ENCODE results near the gene CLIC5.
A peak's percentile ranks its signal among the peaks of the same experiment; 100 is the strongest.

CLIC5 gene

DNA sequence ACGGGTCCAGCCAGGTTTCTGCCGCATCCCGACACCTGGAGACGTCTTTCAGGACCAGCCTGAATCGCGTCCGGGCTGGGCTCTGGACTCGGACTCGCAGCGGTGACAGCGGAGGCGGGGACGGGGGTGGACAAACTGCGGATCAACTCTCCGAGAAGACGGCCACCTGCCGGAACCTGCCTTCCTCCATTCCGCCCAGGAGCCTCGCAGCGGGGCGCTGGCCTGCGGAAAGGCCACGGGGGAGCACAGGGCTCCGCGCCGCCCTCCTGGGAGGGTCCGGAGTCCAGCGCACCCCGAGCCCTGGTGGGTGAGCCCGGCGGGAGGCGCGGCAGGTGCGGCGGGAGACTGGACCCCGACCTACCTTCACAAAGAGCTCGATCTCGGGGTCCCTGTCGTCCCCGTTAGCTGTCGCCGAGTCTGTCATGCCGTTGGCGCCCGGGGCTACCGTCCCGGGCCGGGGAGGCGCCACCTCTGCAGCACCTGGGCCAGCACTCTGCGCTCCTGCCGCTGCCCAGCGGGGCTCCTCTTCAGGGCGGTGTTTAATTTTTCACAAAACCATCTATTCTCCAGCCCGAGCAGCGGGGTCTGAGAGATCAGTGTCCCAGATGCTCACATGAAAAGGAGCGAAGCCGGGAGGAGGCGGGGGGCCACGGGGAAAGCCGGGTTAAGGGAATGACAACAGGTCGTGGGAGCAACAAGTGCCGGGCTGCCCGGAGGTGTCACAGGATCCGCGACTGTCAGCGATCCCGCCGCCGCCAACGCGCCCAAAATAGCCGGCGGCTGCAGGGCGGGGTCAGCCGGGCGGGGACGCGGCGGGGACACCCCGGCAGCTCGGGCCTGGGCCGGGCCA, at the start of gene CLIC5:
Gene CLIC5 (minus strand): TSS at position 742 of the 850 bp plus-strand sequence. CDS start 318 bp downstream, at position 424.
- no peak for DNase-seq

DNA sequence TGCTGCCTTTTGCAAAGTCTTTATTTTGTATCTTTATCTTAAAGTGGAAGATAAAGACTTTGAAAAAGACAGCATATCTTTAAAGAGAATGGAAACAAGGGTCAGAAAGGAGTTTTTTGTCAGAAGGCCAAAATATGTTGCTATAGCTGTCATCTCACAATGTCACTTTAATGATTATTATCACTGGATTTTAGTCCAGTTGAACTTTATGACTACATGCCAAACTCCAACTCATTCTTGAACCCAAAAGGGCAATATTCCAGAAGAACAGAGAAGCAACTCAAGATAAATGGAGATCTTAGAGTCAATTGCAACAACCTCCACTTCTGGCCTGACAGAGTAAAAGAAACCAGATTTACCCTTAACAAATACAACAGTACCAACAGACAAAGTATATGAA, 47.3 kb upstream of the CLIC5 start:
- DNase-seq, result no peak

DNA sequence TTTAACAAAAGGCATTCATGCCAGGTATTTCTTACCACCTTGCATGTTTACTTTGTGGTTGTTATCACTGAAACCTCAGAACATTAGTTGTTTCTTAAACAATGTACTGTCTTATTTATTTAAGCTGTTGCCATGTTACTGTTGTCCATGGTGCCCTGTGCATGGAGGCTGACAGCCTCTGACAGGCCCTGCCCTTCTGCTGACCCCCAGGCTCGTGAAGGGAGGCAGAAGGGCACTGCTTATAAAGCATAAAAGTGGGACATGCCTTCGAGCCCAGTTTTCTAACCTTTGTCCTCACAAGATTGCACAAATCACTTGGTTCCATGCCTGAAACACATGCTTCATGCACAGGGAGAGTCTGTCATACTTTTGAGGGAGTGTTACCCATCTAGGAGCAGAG, 46.7 kb upstream of the CLIC5 start:
- DNase-seq, result peak; percentile 56

DNA sequence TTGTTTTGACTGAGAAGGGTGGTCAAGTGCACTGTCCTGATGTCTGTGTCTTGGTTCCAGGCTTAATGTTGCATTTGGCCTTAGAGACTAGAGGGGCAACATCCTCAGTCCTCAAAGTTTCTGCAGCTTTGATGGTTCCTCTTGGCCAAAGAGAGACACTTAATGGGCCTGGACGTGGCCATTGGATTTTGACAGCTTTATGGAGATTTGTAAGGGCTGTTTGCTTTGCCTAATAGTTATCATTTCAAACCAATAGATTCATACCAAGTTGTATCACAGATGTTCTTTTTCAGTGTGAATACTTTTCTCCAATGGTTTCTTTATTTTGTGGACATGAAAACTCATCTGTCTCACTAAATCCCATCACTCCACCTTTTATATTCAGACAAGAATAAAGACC, 45.8 kb upstream of the CLIC5 start:
- no peak for DNase-seq

DNA sequence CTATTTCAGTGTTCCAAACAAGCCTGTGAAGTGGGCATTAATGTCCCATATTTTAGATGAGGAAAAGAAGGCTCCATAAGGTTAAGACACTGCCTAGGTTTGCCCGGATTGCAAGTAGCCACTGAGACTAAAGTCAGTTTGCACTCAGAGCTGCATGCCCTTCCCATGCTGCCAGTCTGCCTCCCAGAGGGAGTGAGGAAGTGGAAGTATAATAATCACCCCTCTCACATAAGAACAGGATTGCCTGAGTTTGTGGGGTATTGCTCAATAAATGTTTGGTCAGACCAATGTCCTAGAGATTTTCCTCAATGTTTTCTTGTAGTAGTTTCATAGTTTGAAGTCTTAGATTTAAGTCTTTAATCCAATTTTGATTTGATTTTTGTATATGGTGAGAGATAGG, 43.9 kb upstream of the CLIC5 start:
- no peak for DNase-seq

DNA sequence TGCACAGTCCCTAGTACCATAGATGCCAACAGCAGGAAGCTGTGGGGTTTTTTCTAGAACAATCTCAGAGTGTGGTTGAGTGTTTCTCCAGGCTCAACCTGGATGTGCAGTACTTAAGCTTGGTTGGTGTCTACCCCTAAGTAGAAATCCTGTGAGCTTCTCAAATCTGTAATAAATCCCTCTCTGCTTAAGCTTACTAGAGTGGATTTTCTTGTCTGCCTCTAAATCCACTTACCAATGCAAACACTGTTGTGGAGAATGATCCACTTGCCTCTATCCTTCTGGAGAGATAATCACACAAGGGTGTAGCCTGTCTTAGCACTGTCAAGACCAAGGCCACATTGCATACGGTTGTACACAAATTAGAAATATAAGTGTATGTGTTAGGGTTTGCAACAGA, 43.3 kb upstream of the CLIC5 start:
- no peak for DNase-seq

DNA sequence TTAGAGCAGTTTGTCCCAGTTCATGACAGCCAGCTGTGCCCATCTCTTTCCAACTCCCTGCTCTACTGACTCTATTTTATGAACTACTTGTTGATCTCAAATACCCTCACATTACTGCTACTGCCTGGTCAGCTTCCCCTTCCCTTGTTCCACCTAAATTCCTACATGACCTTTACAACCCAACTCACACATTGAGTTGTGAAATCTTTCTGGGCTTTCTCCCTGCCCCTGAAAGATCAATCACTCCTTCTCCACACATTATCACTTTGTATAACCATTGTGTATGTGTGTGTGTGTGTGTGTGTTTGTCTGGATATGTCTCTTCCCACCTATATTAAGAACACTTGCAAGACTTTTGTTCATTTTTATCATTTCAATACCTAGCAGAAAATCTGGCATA, 42.1 kb upstream of the CLIC5 start:
- DNase-seq, result no peak

DNA sequence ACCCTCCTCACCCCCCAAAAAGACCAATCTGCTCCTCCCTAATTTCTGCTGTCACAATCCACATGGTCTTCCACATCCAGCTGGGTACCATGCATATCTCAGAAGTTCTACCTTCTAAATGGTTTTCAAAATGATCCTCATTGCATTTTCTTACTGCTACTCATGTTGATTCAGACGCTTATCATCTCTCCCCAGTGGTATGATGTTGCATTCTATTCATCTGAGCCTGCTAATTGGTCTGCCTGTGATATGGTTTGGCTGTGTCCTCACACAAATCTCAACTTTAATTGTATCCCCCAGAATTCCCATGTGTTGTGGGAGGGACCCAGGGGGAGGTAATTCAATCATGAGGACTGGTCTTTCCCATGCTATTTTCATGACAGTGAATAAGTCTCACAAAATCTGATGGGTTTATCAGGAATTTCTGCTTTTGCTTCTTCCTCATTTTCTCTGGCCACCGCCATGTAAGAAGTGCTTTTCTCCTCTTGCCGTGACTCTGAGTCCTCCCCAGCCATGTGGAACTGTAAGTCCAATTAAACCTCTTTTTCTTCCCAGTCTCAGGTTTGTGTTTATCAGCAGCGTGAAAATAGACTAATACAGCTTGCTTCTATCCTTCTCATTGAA, 41.4 kb upstream of the CLIC5 start:
- DNase-seq, result no peak

DNA sequence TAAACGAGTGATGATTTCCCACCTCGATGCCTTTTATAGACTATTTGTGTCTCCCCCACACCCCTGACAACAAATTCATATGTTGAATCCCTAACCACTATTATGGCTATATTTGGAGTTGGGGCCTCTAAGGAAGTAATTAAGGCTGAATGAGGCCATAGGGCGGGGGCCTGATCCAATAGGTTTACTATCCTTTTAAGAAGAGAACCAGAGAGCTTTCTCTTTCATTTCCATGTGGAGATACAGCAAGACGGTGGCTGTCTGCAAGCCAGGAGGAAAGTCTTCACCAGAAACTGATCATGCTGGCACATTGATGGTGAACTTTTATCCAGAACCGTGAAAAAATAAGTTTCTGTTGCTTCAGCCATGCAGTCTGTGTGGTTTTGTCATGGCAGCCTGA, 38.9 kb upstream of the CLIC5 start:
- no peak for DNase-seq

DNA sequence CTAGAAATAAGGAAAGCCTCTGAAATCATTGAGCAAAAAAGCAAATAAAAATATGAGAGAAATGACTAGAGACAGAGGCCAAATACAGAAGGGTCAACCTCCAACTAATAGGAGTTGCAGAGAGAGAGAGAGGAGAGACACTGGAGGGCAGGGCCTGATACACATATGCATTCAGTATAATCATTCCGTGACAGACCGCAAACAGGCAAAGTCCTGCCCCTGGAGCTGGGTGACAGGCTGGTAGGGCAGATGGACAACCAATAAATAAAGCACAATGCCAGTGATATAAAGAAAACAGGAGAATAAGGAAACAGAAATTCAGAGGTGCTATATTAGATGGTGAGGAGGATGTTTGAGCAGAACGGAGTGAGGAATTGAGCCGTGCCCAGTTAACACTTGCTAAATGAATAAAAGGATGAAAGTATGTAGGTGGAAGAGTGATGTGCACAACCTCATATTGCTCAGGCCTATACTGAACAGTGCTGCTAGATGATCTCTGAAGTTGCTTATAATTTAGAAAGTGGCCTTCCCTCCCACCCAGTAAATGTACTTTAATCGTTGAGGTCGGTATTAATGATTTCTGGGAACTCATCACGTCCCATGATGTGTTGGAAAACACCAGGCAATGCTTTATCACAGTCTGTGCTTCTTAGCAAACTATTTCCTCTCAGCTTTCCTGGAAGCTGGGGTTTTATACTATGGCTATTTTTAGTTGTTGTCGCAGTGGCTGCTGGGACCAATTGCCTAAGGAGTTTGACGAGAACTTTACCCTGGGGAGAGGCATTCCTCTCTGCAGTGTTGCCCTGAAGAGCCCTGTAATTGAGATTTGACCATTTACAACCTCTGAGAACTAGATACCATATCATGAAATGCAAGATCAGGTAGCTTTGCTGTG, 37.6 kb upstream of the CLIC5 start:
- DNase-seq, result no peak

DNA sequence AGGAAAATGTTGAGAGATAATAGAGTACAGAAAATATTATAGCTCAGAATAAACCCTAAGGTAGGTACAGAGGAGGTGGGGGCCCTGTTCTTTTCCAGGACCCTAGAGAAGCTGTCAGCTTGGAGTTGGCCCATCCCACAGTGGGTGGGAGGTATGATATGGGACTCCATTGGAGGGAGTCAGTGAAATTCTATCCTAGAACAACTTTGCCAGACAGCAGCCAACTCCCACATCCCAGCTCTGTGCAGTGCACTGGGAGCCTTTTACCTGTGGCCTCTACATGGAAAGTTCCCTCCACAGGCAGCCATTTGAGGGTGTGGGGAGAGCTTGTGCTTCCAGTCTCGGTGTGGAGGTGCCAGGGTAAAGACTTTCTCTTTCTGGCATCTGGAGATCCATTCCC, 36.8 kb upstream of the CLIC5 start:
- no peak for DNase-seq

DNA sequence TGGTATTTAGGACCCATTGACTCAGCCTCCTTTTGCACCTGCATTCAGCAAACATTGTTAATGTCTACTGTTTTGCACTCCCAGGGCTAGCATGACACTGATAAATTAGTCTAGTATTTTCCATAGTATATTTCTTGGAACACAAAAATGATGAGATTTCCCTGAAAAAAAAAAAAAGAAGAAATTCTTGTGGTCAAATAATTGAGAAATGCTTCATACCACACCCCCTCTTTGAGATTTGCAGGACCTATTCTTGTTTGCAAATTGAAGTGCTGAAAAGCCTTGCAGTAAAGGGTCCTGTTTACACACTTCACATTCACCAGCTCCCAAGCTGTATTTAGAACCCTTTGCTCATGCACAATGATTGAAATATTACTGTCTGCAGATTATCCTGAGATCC, 36.3 kb upstream of the CLIC5 start:
- DNase-seq, result peak; percentile 13

DNA sequence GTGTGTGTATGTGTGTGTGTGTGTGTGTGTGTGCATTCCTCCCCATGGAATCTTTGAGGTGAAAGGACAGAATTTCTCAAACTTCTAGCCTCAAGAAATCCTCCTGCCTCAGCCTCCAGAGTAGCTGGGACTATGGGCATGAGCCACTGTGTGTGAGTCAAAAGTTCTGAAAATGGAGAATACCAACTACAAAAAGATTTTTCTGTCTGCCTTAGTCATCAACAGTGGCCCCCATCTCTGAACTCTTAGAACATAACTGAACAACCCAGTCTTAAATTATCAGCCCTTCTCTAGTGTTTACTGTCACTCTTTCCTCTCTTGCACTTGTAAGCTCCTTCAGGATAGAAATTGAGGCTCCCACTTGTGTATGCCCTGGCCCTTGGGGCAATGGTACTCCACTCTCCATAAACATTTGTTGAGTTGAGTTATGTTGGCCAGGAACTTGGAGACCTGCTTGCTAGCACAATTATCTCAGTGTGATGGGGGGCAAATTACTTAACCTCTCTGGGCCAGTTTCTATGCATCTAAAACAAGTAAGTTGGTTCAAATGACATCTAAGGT, 35.3 kb upstream of the CLIC5 start:
- DNase-seq, result no peak

DNA sequence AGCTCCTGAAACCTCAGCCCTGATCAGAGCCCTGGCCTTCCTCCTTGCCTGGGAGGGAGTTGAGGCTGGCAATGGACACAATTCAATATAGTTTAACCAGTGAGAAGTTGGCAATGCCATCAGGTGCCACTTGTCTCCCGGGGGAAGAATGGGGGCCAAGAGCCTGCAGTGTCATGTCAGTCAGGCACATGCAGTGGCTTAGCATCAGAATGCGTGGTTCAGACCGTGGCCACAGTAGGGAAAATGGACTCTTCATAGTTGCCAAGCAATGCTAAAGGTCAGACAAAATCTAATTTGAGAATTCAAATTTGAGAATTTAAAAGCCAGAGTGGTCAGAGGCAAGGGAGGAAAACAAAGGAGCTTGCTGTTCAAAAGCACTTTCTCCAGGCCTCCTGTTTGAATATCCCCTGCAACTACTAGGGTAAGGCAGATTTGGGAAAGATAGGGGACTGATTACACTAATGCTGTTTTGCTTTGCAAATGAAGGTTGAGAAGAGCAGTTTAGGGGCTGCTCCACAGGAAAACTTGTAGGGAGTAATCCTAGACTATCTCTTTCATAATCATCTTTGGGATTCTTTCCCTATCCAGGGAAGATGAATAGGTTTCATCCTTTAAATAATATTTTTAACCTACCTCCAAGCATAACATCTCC, 33.1 kb upstream of the CLIC5 start:
- no peak for DNase-seq

DNA sequence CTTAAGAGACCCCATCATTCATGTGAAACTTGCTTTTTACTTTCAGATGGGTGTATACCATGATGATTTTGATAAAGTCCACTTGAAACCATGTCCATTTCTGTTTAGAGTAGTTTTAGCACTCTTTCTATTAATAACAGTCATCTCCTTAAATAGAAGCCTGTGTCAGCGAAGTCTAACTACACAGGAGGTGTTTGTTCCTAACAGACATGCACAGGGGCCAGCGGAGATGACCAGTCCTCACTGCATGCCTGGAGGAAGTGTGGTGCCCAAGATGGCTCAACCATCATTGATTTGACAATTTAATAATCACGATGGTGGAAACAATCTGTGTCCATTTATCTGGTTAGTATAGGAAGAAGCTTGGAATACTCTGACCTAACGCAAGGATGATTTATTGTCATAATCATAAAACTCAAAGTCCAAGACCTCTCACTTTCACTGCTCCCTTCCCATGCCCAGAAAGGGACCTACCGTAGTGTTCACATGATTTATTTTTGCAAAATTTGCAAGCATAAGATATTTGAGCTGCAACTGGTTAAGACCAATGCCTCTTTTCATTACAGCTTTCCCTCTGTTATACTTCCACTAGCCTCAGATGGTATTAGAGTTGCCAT, 31.0 kb upstream of the CLIC5 start:
- DNase-seq, result no peak

DNA sequence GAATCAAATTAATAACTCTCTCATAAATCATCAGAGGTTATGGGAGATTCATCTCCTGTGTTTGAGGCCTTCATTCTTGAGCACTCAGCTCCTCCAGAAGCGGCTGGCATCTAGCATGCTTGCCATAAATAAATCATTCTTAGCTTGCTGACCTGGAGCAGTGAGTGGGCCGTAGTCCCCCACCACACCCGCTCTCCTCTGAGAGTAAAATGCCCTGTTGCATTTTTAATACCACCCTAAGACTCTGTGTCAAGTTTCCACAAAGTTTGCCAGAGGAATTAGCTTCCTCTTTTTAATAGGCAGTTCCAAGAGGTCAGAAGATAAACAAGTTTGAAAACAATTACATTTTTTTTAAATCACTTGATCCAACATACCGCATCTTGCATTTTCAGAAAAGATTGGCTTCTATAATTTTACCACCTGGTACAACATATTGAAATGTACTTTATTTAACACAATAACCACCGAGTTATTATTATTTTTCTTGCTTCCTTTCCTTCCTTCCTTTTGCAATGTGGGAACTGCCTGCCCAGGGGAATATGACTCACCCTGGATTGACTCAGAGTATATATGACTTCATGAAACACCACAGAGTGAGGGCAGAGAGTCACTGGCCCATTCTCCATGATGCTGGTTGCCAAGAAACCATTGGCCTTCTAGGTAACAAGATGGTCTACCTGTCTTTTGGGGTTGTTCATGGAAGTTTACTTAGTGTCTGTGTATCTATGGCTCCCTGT, 29.4 kb upstream of the CLIC5 start:
- DNase-seq, result peak; percentile 14

DNA sequence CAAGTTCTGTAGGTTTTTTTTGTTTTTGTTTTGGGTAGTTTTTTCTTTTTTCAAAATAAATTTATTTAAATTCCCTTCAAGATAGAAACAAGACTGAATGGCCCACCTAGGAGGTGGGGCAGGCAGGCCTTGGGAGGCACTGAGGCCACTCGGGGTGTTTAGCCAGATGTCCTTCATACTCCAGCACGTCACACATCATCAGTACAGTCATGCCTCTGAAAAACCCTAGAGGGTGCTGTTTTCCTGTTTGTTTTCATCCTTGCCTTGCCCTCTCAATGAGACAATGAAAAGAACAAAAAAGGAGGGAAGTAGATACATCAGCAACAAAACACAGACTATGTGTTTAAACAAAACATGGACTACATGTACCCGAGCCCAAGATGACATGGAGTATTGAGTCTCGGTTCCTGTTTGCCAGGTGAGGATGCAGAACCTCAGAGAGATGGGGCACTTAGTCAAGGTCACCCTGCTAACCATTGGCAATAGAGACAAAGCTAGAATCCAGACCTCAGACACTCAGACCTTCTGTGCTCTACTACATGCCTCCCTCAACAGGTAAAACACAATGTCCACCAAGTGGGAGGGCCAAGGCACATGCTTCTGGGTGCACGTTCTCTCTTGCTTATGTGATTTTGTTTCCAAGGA, 26.8 kb upstream of the CLIC5 start:
- DNase-seq, result peak; percentile 55

DNA sequence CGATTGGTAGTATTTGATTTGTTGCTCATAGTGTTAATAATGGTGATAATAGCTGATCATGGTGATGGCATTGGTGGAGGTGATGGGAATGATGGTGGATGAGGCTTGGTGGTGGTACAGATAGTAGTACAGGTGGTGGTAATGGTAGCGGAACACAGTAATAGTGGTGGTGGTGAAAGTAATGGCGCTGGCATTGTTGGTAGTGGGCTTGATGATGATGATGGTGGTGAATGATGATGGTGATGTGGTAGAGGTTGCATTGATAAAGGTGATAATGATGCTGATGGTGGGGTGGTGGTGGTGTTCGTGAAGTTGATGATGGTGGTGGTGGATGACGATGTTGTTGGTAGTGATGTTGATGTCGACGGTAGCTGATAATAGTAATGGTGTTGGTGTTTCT, 24.6 kb upstream of the CLIC5 start:
- DNase-seq, result no peak

DNA sequence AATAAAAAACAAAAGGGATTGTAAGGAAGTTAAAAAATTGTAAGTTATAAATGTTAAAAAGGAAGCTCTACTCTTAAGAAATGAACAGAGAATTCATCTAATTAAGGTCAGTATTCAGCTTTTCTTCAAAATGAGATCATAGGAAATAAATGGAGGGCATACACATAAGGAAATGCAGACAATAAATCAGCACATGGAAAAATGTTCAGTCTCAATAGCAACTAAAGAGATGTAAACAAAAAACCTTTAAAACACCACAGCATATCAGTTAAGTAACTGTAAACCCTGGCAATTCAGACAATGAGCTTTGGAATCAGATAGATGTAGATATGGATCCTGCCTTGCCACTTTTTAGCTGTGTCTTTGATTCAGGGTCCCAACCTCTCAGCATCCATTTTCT, 24.0 kb upstream of the CLIC5 start:
- DNase-seq, result peak; percentile 35

DNA sequence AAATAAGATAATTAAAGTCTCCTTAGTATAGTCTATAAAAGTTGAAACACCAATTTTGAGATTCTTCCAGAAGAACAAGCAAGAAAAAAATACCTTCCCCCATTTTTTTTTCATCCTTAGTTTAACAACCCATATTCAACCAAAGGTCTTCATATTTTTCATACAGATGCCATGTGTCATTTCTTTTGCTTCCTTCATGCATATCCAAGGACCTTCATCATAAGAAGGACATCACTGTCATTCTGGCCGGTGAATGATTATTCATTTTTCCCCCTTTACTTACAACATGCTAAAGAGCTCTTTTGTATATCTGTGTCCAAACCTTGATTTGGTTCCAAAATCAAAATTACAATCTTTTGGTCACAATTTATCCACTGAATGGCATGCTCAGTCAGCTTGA, 21.3 kb upstream of the CLIC5 start:
- DNase-seq, result no peak

DNA sequence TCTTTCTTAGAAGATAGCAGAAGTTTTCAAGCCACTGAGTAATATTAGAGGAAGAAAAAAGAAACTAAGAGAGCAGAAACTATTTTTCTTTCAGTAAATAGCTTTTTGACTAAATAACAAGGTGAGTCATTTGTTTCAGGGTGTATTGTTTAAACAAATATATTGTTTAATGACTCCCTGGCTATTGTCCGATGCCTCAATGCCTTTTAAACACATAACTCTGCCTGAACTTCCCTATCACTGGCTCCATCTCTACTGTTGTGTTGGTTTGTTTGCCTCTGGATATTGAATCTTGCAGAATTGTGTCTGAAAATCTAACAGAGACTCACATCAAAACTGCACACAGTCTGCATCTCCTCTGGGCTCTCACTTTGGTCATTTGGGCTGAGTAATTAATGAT, 19.6 kb upstream of the CLIC5 start:
- no peak for DNase-seq

Data from DMS153 (cell line).